SU-DHL-6 (cell line): ENCODE results near the gene BRS3.

Experiments used
- H2AFZ ChIP-seq: fragments of 200-600 bp; sonication (generic); 2 replicates; pipeline ENCODE4 v1.6.1; 2014; ENCODE audit warnings: low read depth, mild to moderate bottlenecking, moderate library complexity, mixed read lengths, antibody characterized with exemption, low read length; ENCODE audit not compliant: severe bottlenecking
- H3F3A ChIP-seq: fragments of 200-600 bp; shearing (Covaris generic); 2 replicates; pipeline ENCODE4 v1.6.0; 2016; ENCODE audit warnings: antibody characterized with exemption, mild to moderate bottlenecking; ENCODE audit not compliant: insufficient read depth
- H3K27ac ChIP-seq: fragments of 200-600 bp; sonication (generic); 2 replicates; pipeline ENCODE4 v1.5.1; 2016; ENCODE audit warnings: low read depth, mild to moderate bottlenecking, low read length, moderate library complexity, mixed read lengths
- H3K27me3 ChIP-seq: fragments of 200-600 bp; sonication (generic), shearing (Covaris generic); 2 replicates; pipeline ENCODE4 v1.6.0; 2014; ENCODE audit warnings: mild to moderate bottlenecking, low read length
- H3K36me3 ChIP-seq: fragments of 200-600 bp; sonication (generic); 2 replicates; pipeline ENCODE4 v1.6.1; 2014; ENCODE audit warnings: mild to moderate bottlenecking, low read length, mixed read lengths
- H3K4me2 ChIP-seq: fragments of 300-600, 200-600 bp; shearing (Covaris generic), sonication (generic); 2 replicates; pipeline ENCODE4 v1.6.0; 2014; ENCODE audit warnings: low read length, low read depth, mild to moderate bottlenecking; ENCODE audit not compliant: poor library complexity, severe bottlenecking
- H3K4me3 ChIP-seq: fragments of 200-600 bp; sonication (generic); 2 replicates; pipeline ENCODE4 v1.5.1; 2014; ENCODE audit warnings: antibody characterized with exemption, low read length, mild to moderate bottlenecking, mixed read lengths; ENCODE audit not compliant: insufficient read depth, poor library complexity, severe bottlenecking
- H3K79me2 ChIP-seq: fragments of 200-600 bp; sonication (generic); 2 replicates; pipeline ENCODE4 v1.6.1; 2014; ENCODE audit warnings: mild to moderate bottlenecking, low read length, moderate library complexity; ENCODE audit not compliant: insufficient read depth
- H3K9ac ChIP-seq: fragments of 200-600 bp; sonication (generic); 2 replicates; pipeline ENCODE4 v1.7.0; 2014; ENCODE audit warnings: mild to moderate bottlenecking, low read length
- H3K9me2 ChIP-seq: fragments of 200-600 bp; sonication (generic); replicated peaks from 2 replicates; pipeline ENCODE4 v1.6.1; 2014; ENCODE audit warnings: low read length; ENCODE audit not compliant: insufficient read depth
- H3K9me3 ChIP-seq: fragments of 200-600 bp; sonication (generic); 2 replicates; pipeline ENCODE4 v1.6.1; 2014; ENCODE audit warnings: low read length, mixed read lengths; ENCODE audit not compliant: insufficient read depth
- H4K20me1 ChIP-seq: fragments of 200-600 bp; sonication (generic); 2 replicates; pipeline ENCODE4 v1.6.1; 2014; ENCODE audit warnings: low read depth, mild to moderate bottlenecking, antibody characterized with exemption, low read length, moderate library complexity, mixed read lengths
- EZH2phosphoT487 ChIP-seq: fragments of 200-600 bp; sonication (generic), shearing (Covaris generic); conservative IDR thresholded peaks from 2 replicates; pipeline ENCODE4 v1.6.1; 2018; ENCODE audit warnings: mild to moderate bottlenecking, antibody characterized with exemption, low read length, moderate library complexity, mixed read lengths
- TF ChIP-seq, protein P1 (sequence below): fragments of 200-600 bp; sonication (generic); IDR thresholded peaks from one replicate; pipeline ENCODE4 v1.5.1; 2017; ENCODE audit warnings: antibody characterized with exemption, mild to moderate bottlenecking, low read length, moderate library complexity; ENCODE audit not compliant: insufficient read depth, poor library complexity, severe bottlenecking

The BRS3 gene

DNA sequence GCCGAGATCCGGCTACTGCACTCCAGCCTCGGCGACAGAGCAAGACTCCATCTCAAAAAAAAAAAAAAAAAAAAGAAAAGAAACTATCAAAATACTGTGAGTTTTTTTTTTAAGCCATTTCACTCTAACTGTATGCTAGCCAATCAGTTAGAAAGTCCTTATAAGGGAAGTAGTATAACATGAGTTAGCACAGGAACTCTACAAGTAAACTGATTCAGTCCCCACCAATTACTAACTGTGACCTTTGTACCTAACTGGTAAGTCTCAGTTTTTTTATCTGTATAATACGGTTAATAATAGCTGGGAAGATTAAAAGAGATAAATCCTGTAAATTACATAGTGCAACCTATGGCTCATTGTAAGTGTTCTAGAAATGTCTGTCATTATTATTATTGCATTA, 35.1 kb upstream of the BRS3 start:
- H3F3A ChIP-seq, result no peaks in the 10 kb centered on the region
- H3K4me2 ChIP-seq, result no peak overlapping the region
- H3K9ac ChIP-seq, result no peak overlapping the region
- no peaks in the 10 kb centered on the region for H3K79me2 ChIP-seq
- no peaks in the 10 kb centered on the region for H3K9me3 ChIP-seq
- H3K27ac ChIP-seq, result no peak overlapping the region
- H4K20me1 ChIP-seq, result no peaks in the 10 kb centered on the region
- no peak overlapping the region for H2AFZ ChIP-seq
- H3K4me3 ChIP-seq, result no peak overlapping the region
- H3K36me3 ChIP-seq, result no peaks in the 10 kb centered on the region
- H3K27me3 ChIP-seq, result no peaks in the 10 kb centered on the region
- no peaks in the 10 kb centered on the region for H3K9me2 ChIP-seq
- TF ChIP-seq, protein P1, sequence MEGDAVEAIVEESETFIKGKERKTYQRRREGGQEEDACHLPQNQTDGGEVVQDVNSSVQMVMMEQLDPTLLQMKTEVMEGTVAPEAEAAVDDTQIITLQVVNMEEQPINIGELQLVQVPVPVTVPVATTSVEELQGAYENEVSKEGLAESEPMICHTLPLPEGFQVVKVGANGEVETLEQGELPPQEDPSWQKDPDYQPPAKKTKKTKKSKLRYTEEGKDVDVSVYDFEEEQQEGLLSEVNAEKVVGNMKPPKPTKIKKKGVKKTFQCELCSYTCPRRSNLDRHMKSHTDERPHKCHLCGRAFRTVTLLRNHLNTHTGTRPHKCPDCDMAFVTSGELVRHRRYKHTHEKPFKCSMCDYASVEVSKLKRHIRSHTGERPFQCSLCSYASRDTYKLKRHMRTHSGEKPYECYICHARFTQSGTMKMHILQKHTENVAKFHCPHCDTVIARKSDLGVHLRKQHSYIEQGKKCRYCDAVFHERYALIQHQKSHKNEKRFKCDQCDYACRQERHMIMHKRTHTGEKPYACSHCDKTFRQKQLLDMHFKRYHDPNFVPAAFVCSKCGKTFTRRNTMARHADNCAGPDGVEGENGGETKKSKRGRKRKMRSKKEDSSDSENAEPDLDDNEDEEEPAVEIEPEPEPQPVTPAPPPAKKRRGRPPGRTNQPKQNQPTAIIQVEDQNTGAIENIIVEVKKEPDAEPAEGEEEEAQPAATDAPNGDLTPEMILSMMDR, result no peak
- TF ChIP-seq EZH2phosphoT487, result no peak

DNA sequence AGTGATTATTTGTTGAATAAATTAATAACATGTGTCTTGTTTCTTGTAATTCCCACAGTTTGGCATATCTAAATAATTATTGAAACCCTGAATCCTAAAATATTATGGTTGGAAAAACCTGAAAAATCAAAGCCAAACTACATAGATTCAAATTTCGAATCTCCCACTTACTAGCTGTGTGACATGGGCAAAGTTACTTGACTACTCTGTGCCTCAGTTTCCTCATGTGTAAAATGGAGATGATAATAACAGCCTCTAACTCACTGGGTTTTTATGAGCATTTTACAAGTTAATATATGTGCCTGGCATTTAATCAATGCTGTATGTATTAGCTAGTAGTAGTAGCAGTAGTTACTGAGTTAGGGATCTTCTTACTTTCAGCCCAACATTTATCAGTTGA, 34.6 kb upstream of the BRS3 start:
- no peaks in the 10 kb centered on the region for H3K79me2 ChIP-seq
- H3K27ac ChIP-seq, result no peak overlapping the region
- no peak overlapping the region for H3K4me3 ChIP-seq
- H3K4me2 ChIP-seq, result no peak overlapping the region
- no peaks in the 10 kb centered on the region for H3F3A ChIP-seq
- H2AFZ ChIP-seq, result no peak overlapping the region
- no peaks in the 10 kb centered on the region for H3K36me3 ChIP-seq
- no peaks in the 10 kb centered on the region for H3K9me2 ChIP-seq
- H4K20me1 ChIP-seq, result no peaks in the 10 kb centered on the region
- no peaks in the 10 kb centered on the region for H3K9me3 ChIP-seq
- no peak for TF ChIP-seq EZH2phosphoT487
- no peak overlapping the region for H3K9ac ChIP-seq
- no peaks in the 10 kb centered on the region for H3K27me3 ChIP-seq

DNA sequence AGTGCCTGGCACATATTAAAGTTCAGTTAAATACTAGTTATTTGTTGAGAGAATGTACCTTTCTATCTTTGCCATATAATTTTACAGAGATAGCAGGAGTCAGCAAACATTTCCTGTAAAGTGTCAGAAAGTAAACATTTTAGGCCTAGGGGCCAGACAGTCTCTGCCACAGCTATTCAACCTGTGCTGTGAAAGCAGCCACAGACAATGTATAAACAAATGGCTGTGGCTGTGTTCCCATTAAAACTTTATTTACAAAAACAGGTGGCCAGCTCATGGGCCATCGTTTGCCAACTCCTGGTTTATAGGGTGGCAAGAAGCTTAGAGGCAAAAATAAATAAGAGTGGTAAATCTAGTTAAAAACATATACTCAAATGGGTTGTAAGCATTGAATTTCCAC, 34.0 kb upstream of the BRS3 start:
- H3K79me2 ChIP-seq, result no peaks in the 10 kb centered on the region
- TF ChIP-seq, protein P1, result no peak
- no peak for TF ChIP-seq EZH2phosphoT487
- no peak overlapping the region for H3K9ac ChIP-seq
- H3K36me3 ChIP-seq, result no peaks in the 10 kb centered on the region
- no peak overlapping the region for H3K4me2 ChIP-seq
- no peak overlapping the region for H2AFZ ChIP-seq
- H3K27me3 ChIP-seq, result no peaks in the 10 kb centered on the region
- H3K9me3 ChIP-seq, result no peaks in the 10 kb centered on the region
- no peak overlapping the region for H3K4me3 ChIP-seq
- H3K9me2 ChIP-seq, result no peaks in the 10 kb centered on the region
- no peaks in the 10 kb centered on the region for H3F3A ChIP-seq
- no peak overlapping the region for H3K27ac ChIP-seq
- no peaks in the 10 kb centered on the region for H4K20me1 ChIP-seq

DNA sequence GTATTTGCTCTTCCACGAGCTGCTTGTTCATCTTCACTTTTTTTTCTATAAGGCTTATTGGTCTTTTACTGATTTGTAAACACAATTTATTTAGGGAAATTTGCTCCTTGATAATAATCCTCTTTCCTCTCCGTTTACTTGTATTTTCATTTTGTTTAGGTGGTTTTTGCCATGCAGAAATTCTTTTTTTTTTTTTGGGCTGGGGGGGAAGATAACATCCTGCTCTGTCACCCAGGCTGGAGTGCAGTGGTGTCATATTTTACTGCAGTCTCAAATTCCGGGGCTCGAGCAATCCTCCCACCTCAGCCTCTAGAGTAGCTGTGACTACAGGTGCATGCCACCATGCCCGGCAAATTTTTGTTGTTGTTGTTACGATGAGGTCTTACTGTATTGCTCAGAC, 31.6 kb upstream of the BRS3 start:
- TF ChIP-seq EZH2phosphoT487, result no peak
- TF ChIP-seq, protein P1, result no peak
- no peaks in the 10 kb centered on the region for H3K27me3 ChIP-seq

More for the DNA sequence above, 31.6 kb upstream of the BRS3 start:
- H3K9ac ChIP-seq, result no peak overlapping the region
- H3K79me2 ChIP-seq, result no peaks in the 10 kb centered on the region
- H3K4me3 ChIP-seq, result no peak overlapping the region
- H3K9me2 ChIP-seq, result no peaks in the 10 kb centered on the region
- no peak overlapping the region for H2AFZ ChIP-seq
- no peaks in the 10 kb centered on the region for H4K20me1 ChIP-seq
- no peak overlapping the region for H3K4me2 ChIP-seq
- no peaks in the 10 kb centered on the region for H3K36me3 ChIP-seq
- H3K27ac ChIP-seq, result no peak overlapping the region
- no peaks in the 10 kb centered on the region for H3K9me3 ChIP-seq
- no peaks in the 10 kb centered on the region for H3F3A ChIP-seq
